IMR-90 (cell line): ENCODE data around the gene C1QTNF8.

Source experiments
- BHLHE40 ChIP-seq: fragments of 150-350 bp; IDR thresholded peaks from 2 replicates; pipeline ENCODE4 v1.6.1; 2016; ENCODE audit warnings: mild to moderate bottlenecking, low read depth, low read length
- FOS ChIP-seq: fragments of 150-350 bp; IDR thresholded peaks from 2 replicates; pipeline ENCODE4 v1.6.1; 2016; ENCODE audit warnings: low read depth, low read length
- MAFK ChIP-seq: IDR thresholded peaks from 2 replicates; pipeline ENCODE4 v1.6.1; 2012; ENCODE audit warnings: low read depth, low read length, improper control_type of control experiment
- MXI1 ChIP-seq: IDR thresholded peaks from 2 replicates; pipeline ENCODE4 v1.6.1; 2012; ENCODE audit warnings: low read depth, mild to moderate bottlenecking, low read length, moderate library complexity, borderline replicate concordance
- POLR2A ChIP-seq: IDR thresholded peaks from 2 replicates; pipeline ENCODE4 v1.6.1; 2012; ENCODE audit warnings: mild to moderate bottlenecking, low read depth, low read length
- RAD21 ChIP-seq: IDR thresholded peaks from 2 replicates; pipeline ENCODE4 v1.6.1; 2012; ENCODE audit warnings: low read length, improper control_type of control experiment
- RCOR1 ChIP-seq: IDR thresholded peaks from 2 replicates; pipeline ENCODE4 v1.6.1; 2012; ENCODE audit warnings: mild to moderate bottlenecking, low read length, improper control_type of control experiment; ENCODE audit not compliant: insufficient replicate concordance
- RFX5 ChIP-seq: IDR thresholded peaks from 2 replicates; pipeline ENCODE4 v1.8.0; 2012; ENCODE audit warnings: low read depth, mild to moderate bottlenecking, low read length, moderate library complexity
- SMC3 ChIP-seq: fragments of 150-350 bp; IDR thresholded peaks from 2 replicates; pipeline ENCODE4 v1.6.1; 2016; ENCODE audit warnings: low read depth, mild to moderate bottlenecking, antibody characterized with exemption, low read length, moderate library complexity
- TF ChIP-seq, protein P1 (sequence below): conservative IDR thresholded peaks from 2 replicates; pipeline ENCODE4 v1.5.1; 2012; ENCODE audit warnings: mild to moderate bottlenecking, low read depth, low read length, improper control_type of control experiment
- TF ChIP-seq, protein P2 (sequence below): fragments of 150-350 bp; IDR thresholded peaks from 2 replicates; pipeline ENCODE4 v1.6.1; 2017; ENCODE audit warnings: mild to moderate bottlenecking, antibody characterized with exemption, low read length, low read depth
- TF ChIP-seq, protein P3 (sequence below): fragments of 150-350 bp; IDR thresholded peaks from 2 replicates; pipeline ENCODE4 v1.6.1; 2016; ENCODE audit warnings: low read depth, mild to moderate bottlenecking, low read length, moderate library complexity, borderline replicate concordance

DNA sequence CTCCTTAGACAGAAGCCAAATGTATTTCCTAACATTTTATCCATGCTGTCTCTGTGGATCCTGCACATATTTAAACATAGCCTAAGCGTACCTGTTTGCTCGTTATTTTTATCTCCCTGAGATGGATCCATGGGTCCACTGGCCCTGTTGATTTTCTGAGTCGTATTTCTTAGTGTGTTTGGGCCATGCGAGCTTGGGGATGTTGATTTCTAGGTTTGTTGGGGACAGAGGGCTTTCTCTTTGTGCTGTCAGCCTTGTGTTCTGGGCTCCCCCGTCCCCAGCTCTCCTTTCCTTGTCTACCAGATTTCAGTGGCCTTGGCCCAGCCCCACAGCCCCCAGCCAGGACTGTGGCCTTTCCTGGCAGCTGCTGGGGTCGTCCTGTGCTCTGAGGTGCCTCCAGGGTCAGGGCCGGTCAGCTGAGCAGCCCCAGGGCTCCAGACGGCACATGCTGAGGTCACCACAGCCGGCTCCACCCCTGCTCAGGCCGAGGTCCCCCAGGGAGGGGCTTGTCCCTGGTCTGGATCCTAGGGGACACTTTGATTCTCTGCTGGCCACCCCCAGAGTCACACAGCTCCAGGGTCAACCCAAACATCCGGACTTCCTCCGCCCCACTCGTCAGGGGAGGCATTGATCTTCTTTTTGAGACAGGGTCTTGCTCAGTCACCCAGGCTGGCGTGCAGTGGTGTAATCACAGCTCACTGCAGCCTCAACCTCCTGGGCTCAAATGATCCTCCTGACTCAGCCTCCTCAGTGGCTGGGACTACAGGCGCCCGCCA lies 19.1 kb downstream of the C1QTNF8 start:
- TF ChIP-seq, protein P1, sequence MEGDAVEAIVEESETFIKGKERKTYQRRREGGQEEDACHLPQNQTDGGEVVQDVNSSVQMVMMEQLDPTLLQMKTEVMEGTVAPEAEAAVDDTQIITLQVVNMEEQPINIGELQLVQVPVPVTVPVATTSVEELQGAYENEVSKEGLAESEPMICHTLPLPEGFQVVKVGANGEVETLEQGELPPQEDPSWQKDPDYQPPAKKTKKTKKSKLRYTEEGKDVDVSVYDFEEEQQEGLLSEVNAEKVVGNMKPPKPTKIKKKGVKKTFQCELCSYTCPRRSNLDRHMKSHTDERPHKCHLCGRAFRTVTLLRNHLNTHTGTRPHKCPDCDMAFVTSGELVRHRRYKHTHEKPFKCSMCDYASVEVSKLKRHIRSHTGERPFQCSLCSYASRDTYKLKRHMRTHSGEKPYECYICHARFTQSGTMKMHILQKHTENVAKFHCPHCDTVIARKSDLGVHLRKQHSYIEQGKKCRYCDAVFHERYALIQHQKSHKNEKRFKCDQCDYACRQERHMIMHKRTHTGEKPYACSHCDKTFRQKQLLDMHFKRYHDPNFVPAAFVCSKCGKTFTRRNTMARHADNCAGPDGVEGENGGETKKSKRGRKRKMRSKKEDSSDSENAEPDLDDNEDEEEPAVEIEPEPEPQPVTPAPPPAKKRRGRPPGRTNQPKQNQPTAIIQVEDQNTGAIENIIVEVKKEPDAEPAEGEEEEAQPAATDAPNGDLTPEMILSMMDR: no peak
- TF ChIP-seq, protein P2, sequence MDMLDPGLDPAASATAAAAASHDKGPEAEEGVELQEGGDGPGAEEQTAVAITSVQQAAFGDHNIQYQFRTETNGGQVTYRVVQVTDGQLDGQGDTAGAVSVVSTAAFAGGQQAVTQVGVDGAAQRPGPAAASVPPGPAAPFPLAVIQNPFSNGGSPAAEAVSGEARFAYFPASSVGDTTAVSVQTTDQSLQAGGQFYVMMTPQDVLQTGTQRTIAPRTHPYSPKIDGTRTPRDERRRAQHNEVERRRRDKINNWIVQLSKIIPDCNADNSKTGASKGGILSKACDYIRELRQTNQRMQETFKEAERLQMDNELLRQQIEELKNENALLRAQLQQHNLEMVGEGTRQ: no peak
- no peak for TF ChIP-seq RCOR1
- TF ChIP-seq SMC3: no peak
- TF ChIP-seq POLR2A: no peak
- TF ChIP-seq MAFK: no peak
- TF ChIP-seq RFX5: no peak
- no peak for TF ChIP-seq BHLHE40
- TF ChIP-seq MXI1: no peak
- TF ChIP-seq, protein P3, sequence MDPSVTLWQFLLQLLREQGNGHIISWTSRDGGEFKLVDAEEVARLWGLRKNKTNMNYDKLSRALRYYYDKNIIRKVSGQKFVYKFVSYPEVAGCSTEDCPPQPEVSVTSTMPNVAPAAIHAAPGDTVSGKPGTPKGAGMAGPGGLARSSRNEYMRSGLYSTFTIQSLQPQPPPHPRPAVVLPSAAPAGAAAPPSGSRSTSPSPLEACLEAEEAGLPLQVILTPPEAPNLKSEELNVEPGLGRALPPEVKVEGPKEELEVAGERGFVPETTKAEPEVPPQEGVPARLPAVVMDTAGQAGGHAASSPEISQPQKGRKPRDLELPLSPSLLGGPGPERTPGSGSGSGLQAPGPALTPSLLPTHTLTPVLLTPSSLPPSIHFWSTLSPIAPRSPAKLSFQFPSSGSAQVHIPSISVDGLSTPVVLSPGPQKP: no peak
- no peak for TF ChIP-seq RAD21
- no peak for TF ChIP-seq FOS
